Measurements from ENCODE around the gene TNNI2.
"Not testable (repeated sequence)": the region's sequence is repeated elsewhere in the genome, so short reads cannot be mapped to it uniquely, and the experiment has no call there.

Gene TNNI2

DNA sequence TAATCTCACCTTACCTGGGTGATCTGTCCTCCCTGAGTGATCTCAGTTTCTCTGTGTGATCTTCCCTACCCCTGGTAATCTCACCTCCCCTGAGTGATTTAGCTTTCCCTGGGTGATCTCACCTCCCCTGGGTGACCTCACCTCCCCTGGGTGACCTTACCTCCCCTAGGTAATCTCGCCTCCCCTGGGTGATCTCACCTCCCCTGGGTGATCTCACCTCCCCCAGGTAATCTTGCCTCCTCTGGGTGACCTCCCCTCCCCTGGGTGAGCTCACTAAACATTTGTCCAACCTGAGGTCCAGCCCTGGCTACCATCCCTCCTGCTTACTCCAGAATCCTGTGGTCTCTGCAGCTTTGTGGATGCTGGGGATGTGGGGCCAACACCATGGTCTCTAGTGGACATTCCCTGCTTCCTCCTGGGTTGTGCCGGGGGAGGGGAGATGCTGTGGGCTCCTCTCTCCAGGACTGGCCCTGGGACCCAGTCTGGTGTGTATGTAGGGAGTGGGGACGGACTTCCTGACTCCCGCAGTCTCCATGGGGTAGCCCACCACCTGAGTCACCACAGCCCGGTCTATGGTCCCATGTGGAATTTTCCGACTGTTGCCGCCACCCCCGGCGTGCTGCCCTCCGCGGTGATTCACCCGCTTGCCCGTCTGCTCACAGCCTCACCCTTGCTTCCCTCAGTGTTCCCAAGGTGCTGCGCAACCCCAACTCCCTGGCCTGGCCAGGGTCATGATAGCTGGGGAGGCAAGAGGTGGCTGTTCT is 24.0 kb downstream of the TNNI2 start:
- DNase-seq: no peak

DNA sequence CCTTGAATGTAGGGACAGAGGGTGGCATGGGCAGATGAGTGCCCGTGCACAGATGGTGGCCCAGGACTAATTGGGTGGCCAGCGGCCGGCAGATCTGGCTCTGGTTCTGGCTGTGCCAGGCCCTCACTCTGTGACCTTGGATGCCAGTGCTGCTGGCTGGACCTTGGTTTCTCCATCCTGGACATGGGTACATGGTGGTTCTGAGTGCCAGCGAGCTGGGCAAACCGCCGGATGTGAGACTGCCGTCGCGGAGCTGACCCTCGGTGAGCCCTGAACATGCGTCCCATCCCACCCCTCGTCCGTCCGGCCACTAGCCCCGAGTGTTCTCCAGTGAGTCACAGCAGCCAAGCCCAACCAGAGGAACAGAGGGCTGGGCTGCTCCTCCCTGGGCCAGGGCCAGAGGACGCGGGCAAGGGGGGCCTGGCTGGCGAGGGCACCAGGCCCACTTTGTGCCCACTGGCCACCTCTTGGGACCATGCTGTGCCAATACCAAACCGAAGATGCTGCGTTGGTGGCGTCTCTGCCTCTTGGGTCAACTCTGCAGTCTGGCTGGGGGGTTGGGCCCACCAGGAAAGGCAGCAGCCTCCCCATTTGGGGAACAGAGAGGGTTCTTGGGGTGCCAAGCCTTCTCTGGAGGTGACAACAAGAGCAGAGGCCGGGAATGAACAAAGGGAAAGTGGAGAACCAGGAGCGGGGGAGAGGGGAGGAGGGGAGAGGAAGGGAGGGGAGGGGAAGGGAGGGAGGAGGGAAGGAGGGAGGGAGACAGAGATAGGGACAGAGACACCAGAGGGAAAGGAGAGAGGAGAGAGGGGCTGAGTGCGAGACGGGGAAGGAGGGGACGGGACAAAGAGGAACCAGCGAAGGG is 24.8 kb downstream of the TNNI2 start:
- DNase-seq: no peak

DNA sequence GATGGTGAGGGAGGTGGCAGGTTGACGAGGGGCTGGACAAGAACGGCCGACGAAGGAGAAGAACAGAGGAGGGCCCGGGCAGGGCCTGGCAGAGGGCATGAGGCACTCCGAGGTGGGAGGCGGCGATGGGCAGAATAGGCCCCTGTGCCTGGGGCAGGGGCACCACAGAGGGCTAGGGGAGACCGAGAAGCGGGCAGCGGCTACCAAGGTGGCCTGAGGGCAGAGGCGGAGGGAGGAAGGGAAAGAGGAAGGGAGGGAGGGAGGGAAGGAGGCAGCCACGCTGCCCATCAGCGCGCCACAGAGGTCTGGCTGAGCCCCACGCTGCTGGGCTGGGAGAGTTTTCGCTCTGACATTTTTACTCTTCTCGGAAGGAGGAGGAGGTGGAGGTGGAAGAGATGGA is 25.4 kb downstream of the TNNI2 start:
- DNase-seq: no peak

DNA sequence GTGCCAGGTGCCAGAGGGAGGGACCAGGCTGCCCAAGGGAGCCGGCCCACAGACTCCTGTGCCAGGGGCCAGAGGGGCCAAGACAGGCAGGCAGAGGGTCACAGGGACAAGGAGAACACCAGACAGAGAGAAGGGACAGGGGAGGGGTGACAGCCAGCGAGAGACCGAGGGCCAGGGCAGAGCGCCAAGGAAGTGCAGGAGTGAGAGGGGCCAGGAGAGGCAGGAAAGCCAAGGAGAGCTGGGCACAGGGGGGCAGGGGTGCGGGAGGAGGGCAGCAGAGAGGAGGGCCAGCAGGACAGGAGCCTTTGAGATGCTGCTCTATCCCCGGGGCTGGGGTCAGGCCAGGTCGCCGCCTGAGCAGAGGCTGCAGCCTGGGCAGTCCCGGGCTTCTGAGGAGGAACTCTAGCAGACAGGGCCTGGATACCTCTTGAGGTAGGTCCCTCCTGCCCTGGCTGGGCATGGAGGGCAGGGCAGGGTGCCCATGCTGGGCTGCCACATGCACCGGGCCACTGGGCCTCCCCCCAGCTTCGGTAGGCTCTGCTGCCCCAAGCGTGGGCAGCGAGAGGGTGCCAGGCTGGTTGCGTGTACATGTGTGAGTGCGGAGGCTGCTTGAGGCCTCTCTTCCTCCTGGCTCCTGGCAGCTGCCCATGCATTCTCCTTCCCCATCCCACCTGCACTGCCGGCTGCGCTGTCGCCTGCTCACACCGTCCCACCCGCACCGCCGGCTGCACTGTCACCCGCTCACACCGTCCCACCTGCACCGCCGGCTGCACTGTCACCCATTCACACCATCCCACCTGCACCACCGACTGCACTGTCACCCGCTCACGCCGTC is 26.3 kb downstream of the TNNI2 start:
- DNase-seq: no peak

DNA sequence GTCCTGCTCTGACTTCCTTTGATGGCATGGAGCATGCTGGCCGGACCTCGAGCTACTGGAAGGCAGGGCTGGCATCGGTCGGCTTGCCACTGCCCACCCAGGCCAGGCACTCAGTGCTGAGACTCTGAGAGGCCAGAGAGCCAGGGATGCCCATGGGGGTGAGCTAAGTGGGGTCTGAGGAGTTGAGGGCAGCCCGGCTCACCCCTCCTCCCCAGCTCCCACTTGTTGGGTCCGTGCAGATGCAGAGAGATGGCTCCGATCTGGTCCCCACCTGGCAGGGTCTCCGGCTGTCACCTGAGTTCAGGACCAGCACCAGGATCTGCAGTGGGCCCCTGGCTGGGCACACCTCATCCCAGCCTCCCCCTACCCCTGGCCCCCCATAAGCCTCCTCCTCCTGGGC is 27.4 kb downstream of the TNNI2 start:
- DNase-seq: no peak

DNA sequence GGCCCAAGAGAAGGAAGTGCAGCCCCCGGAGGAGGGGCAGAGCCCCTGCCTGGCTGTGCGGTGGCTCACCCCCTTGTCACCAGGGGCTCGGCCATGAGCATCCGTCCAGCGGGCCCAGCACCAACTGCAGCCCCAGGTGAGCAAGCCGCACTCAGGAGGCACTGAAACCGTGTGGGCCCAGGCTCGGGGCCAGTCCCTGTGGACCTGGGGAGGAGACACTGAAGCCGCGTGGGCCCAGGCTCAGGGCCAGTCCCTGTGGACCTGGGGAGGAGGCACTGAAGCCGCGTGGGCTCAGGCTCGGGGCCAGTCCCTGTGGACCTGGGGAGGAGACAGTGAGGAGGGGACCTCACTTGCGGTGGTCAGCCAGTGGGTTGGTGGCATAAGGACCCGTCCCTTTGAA is 28.0 kb downstream of the TNNI2 start:
- DNase-seq: no peak

DNA sequence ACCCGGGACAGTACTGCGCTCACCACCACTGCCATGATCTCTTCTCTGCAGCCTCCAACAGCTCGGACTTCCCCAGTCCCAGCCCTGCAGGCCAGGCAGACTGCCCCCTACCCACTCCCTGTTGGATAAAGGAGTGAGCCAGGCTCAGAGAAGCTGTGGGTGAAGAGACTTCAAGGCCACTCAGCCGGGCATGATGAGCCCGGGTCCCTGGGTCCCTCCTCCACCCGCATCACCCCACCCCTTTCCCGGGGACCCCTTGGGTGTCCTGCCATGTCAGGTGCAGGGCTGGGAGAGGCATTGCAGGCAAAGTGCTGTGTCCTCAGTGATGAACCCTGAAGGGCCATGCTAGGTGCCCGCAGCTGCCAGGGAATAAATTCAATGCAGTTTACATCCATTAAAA is 28.6 kb downstream of the TNNI2 start:
- no peak for DNase-seq

DNA sequence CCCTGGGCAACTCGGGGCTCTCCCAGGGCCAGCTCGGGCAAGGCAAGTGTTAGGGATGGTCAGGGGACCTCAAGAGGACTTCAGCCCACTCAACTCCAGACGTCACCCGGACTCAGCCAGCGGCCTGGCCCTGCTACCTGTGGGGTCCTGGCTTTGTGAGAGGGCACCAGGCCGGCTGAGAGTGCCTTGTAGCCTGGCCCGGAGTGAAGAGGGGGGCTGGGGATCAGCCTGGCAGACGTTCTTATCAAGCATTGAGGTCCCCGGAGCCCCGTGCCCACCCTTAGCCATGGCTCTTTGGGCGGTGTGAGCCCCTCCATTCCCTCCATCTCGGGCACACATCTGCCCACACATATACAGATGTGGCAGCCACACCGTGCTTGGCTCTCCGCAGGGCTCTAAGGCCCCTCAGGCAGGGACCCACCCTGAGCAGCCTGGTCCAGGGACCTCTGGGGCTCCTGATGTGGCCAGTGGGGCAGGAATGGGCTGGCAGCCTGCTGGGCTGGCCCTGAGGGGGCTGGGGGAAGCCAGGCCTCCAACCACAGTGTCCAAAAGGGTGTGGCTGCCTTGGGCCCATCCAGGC is 29.4 kb downstream of the TNNI2 start:
- no peak for DNase-seq

DNA sequence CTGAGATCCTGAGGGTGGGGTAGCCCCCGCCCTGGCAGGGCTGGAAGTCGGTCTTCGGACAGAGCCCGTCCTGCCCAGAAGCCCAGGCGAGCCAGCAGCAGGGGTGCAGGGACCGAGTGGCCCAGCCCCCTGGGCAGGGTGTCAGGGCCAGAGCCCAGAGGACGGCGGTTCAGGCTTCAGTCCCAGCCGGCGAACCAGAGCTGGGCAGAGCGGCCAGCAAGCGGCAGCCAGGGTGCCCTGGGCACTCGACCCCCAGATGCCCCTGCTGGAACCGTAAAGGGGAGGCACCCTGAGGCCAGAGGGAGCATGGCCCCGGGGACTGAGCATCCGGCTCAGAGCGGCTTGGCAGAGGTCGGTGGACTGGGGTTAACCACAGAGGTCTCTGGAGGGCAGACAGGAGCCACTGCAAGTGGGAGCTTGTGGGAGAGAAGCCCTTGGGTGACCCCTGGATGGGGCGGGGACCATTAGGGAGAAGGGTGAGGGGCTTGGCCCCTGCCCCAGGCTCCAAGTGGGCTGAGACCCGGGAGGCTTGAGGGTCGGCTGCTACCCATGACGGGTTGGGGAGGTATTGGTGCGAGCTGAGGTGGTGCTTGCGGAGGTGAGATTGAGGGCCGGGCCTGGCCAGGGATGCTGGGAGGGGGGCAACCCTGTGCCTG is 30.0 kb downstream of the TNNI2 start:
- DNase-seq: no peak

DNA sequence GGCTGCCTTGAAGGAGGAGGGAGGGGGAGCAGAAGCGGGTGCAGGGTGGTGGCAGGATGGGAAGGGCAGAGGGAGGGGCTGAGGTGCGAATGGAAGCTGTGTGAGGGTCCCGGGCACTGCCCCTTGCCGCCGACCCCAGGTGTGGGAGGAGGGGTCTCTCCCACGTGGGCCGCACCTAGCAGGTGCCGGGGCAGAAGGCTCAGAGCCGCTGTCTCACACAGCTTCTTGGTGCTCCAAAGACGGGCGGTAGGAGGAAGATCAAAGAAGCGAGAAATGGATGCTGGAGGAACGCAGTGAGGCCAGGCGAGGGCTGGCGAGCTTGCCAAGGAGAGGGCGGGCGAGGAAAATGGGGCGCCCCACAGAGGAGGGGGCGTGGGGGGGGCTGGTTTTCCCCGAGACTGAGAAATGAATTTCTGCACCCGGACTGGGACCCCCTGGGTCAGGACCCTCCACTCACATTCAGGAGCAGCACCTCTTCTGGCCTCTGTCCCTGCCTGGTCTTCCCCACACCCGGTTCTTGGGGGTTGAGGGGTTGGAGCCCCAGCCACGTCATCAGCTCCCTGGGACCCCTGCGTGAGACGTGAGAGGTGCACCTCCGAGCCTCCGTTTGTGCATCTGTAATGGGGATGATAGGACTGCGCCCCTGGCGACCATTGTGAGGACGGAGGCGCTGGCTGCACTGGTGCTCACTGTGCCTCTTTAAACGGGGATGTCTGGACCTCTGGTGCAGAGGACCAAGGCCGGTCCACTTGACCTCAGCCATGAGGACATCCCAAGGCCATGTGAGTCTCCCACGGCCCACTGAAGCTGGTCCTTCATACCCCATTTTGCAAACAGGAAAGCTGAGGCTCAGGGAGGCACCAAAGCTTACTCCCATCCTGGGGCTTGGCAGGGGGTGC is 30.9 kb downstream of the TNNI2 start:
- DNase-seq: no peak

DNA sequence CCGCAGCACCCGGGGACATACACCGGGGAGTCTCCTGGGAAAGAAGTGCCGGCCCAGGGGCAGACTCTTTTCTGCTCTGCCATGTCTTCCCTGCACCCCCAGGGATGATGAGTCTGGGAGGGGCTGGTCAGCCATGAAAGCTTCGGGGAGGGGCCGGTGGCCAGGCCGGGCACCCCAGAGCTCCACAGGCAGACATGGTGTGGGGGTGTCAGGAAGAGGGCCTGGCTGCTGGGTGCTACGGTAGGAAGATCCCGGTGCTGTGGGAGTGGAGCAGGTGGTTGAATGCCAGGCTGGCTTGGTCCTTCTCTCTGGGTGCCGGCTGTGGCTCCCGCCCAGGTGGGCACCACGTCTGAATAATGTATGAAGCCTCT is 31.5 kb downstream of the TNNI2 start:
- no peak for DNase-seq

DNA sequence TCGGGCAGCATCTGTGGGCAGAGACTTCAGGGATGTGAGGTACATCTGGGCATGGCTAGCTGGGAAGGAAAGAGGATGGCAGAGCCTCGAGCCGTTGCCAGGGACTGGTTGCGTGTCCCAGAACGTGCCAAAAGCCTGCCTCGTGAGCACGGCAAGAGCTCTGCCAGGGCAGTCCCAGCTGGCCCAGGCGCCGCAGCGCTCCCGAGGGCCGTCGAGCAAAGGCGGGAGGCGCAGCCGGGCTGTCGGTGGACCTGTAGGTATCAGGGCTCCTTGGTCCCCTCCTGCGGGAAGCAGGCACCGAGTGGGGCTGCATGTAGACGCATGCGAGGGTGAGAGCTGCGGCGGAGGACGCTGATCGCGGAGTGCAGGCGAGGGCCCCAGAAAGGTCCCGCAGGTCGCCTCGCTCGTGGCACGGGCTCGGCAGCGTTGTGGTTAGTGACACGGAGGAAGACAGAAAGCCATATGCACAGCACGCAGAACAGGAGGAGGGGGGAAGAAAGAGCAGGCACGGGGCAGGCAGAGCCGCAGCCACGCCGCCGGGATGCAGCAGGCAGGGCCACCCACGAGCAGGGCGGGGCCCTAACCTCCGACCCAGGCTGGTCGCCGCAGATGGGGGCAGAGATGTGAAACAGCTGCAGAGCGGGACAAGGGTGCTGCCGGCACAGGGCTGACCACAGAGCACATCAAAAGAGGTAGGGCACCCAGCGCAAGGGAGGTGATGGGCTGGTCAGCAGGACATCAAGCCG is 32.1 kb downstream of the TNNI2 start:
- DNase-seq: peak; percentile 42

DNA sequence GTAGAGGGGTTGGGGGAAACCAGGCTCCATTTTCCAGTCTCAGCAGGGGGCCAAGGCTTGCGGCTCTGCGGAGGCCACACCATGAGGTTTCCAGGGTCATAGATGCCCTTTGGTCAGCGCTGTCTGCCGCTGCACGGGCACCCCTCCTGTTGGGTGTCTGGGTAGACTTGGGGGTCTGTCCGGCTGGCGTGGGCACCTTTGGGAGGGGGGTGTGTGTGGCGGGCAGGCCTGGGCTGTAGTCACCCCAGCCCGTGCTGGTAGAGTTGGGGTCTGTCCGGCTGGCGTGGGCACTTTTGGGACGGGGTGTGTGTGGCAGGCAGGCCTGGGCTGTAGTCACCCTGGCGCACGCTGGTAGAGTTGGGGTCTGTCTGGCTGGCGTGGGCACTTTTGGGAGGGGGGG is 32.8 kb downstream of the TNNI2 start:
- no peak for DNase-seq

DNA sequence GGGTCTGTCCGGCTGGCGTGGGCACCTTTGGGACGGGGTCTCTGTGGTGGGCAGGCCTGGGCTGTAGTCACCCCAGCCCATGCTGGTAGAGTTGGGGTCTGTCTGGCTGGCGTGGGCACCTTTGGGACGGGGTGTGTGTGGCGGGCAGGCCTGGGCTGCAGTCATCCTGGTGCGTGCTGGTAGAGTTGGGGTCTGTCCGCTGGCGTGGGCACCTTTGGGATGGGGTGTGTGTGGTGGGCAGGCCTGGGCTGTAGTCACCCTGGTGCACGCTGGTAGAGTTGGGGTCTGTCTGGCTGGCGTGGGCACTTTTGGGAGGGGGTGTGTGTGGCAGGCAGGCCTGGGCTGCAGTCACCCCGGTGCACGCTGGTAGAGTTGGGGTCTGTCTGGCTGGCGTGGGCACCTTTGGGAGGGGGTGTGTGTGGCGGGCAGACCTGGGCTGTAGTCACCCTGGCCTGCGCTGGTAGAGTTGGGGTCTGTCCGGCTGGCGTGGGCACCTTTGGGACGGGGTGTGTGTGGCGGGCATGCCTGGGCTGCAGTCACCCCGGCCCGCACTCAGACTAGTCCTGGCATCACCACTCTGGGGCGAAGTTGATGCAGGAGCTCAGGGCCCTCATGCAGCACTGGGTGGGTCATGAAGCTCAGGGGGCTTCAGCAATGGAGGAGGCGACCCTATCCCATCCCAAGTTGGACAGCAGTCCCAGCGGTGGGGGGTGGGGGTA is 33.6 kb downstream of the TNNI2 start:
- DNase-seq: no peak

DNA sequence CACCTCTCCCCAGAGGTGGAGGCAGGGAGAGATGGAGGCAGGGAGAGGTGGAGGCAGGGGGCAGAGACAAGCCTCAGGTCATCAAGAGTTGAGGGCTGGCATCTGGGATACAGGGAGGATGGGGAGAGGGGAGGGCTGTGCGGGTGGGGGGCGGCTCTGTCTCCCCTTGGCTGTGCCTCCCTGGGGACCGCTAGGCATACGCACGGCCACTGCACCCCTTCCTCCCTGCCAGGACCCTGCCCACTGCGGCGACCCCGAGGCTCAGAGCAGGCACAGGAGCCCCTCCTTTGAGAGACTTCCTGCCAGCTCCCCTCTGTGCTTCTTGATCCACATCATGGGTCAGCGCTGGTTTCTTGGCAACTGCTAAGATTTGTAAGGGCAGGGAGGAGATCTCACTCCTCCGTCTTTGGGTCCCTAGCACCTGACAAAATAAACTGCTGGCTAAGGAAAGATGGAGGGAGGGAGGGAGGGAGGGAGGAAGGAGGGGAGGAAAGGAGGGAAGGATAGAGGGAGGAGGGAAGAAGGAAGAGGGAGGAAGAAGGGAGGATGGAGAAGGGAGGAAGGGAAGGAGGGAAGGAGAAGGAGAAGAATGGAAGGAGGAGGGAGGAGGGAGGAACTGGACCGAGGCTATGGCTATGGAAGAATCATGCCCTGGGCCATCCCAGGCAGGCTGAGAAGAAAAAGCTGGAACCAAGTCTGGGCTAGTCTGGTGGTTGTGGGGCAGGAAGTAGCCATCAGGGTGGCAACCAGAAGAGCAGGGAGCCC is 34.4 kb downstream of the TNNI2 start:
- DNase-seq: no peak

DNA sequence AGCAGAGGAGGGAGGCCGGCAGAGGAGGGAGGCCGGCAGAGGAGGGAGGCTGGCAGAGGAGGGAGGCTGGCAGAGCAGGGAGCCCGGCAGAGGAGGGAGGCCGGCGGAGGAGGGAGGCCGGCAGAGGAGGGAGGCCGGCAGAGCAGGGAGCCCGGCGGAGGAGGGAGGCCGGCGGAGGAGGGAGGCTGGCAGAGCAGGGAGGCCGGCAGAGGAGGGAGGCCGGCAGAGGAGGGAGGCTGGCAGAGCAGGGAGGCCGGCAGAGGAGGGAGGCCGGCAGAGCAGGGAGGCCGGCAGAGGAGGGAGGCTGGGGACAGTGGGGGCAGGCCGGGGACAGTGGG is 35.0 kb downstream of the TNNI2 start:
- DNase-seq: not testable (repeated sequence)

DNA sequence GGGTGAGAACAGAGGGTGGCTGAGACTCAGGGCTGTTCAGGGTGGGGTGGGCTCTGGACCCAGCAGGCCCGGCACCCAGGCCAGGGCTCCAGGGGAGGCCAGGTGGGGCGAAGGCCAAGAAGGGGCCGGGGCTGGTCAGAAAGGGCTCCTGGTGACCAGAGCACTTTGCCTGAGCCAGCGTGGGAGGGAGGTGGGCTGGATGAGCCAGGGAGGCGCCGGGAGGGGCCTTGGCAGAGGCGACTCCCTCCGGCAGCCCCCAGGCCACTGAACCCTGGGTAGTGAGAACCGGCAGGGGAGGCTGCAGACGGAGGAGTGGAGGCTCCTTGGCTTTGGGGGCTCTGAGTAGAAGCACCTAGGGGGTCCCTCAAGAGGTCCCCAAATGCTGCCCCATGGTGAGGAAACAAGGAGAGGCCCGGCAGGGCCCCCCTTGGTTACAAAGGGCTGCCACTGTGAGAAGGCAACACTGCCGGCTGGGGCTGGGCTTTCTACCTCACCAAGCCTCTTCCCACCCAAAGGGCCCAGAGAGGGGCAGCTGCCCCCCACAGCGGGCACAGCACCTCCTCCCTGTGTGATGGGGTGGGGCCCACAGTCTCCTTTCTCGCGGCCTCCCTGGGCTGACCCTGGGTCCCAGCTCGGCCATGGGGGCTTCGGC is 35.8 kb downstream of the TNNI2 start:
- not testable (repeated sequence) for DNase-seq

DNA sequence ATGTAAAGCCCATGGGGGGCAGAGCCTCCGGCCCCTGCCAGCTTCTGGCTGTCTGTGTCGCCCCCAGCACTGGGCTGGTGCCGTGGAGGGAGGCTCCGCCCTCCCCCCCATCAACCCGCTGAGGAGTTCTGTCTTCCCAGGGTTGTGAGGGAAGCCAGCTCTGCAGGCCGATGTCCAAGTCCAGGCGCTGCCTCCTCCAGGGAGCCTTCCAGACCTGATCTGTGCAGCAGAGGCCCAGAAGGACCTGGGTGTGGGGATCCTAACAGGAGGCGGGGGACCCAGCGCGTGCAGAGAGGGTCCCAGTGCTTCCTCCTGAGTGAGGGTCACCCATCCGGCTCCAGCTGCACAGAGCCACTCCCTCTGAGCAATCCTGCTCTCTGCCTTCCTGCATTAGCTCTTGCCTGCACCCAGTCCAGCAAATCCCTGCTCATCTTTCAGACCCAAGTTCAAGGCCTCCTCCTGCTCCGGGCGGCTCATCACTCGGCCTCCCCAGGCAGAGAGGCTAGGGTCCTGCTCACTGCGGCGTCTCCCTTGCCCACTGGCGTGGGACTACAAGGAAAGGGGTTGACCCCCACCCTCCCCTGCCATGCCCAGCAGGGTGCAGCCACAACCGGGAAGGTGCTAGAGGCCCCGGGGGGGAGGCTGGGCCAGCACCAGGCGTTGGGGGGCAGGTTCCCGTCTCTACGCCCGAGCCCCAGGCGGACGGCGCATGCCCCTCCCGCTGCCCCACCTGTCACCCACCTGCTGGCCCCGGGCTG is 36.5 kb downstream of the TNNI2 start:
- no peak for DNase-seq
